ENCODE measurements around the gene DACT2.

DNA sequence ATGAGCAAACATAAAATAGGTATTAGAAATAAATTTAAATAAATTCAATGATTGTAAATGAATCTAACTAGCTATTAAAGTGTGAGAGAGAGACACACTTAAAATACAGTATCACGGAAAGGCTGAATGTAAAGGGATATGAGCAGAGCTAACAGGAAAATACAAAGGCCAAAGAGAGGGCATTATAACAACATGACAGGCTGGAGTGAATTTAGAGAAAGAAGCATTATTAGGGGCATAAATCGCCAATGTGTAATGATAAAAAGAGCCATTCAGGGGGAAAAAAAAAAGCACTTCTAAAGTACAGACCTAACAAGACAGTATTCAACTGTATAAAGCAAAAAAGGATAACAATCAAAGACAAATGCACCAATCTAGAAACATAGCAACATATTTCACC, 28.1 kb downstream of the DACT2 start:
- TF ChIP-seq POLR2A (IDR thresholded peaks at IDR 0.05; ENCODE audit: extremely low read depth, insufficient read length) (no peak), MYC (IDR thresholded peaks at IDR 0.05; ENCODE audit: low read depth, low read length) (no peak)
- TF ChIP-seq, protein P1, sequence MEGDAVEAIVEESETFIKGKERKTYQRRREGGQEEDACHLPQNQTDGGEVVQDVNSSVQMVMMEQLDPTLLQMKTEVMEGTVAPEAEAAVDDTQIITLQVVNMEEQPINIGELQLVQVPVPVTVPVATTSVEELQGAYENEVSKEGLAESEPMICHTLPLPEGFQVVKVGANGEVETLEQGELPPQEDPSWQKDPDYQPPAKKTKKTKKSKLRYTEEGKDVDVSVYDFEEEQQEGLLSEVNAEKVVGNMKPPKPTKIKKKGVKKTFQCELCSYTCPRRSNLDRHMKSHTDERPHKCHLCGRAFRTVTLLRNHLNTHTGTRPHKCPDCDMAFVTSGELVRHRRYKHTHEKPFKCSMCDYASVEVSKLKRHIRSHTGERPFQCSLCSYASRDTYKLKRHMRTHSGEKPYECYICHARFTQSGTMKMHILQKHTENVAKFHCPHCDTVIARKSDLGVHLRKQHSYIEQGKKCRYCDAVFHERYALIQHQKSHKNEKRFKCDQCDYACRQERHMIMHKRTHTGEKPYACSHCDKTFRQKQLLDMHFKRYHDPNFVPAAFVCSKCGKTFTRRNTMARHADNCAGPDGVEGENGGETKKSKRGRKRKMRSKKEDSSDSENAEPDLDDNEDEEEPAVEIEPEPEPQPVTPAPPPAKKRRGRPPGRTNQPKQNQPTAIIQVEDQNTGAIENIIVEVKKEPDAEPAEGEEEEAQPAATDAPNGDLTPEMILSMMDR (IDR thresholded peaks at IDR 0.05; ENCODE audit: low read depth, low read length) = no peak
- TF ChIP-seq, protein P2, sequence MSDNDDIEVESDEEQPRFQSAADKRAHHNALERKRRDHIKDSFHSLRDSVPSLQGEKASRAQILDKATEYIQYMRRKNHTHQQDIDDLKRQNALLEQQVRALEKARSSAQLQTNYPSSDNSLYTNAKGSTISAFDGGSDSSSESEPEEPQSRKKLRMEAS (IDR thresholded peaks at IDR 0.05; ENCODE audit: low read depth, low read length) = no peak
